Activated CD4-positive, alpha-beta T cell treated with anti-CD3 and anti-CD28 coated beads, Interleukin-2, amount 50 U/mL, for 16 hours (primary cell): ENCODE data around the gene F8A2.
"Not testable (repeated sequence)": the region's sequence is repeated elsewhere in the genome, so short reads cannot be mapped to it uniquely, and the experiment has no call there.

Source experiments
- DNase-seq: peaks from one replicate; pipeline ENCODE4 v3.0.0-alpha.2; 2020

The F8A2 gene

DNA sequence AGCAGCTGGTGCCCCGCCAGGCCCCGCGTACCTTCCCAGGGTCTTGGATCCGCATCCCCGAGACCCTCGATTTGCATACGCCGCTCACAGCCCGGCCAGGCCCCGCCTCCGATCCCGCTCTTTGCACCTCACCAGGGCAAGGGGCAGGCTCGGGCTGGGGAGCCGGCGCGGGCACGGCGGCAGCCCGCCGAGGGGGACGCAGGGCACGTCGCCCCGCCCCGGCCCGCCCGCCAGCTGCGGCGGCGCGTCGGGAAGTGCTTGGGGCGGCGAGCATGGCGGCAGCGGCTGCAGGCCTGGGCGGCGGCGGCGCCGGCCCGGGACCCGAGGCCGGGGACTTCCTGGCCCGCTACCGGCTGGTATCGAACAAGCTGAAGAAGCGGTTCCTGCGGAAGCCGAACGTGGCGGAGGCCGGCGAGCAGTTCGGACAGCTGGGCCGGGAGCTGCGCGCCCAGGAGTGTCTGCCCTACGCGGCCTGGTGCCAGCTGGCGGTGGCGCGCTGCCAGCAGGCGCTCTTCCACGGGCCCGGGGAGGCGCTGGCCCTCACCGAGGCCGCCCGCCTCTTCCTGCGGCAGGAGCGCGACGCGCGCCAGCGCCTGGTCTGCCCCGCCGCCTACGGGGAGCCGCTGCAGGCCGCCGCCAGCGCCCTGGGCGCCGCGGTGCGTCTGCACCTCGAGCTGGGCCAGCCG, at the start of gene F8A2:
TSS of gene F8A2 (plus strand) at position 253 of the 686 bp plus-strand sequence. CDS start at position 273, 20 bp downstream.
- not testable (repeated sequence) for DNase-seq

GRCh38 chrX:155333544-155334100, 48.3 kb upstream of the F8A2 start:
- no peak for DNase-seq

DNA sequence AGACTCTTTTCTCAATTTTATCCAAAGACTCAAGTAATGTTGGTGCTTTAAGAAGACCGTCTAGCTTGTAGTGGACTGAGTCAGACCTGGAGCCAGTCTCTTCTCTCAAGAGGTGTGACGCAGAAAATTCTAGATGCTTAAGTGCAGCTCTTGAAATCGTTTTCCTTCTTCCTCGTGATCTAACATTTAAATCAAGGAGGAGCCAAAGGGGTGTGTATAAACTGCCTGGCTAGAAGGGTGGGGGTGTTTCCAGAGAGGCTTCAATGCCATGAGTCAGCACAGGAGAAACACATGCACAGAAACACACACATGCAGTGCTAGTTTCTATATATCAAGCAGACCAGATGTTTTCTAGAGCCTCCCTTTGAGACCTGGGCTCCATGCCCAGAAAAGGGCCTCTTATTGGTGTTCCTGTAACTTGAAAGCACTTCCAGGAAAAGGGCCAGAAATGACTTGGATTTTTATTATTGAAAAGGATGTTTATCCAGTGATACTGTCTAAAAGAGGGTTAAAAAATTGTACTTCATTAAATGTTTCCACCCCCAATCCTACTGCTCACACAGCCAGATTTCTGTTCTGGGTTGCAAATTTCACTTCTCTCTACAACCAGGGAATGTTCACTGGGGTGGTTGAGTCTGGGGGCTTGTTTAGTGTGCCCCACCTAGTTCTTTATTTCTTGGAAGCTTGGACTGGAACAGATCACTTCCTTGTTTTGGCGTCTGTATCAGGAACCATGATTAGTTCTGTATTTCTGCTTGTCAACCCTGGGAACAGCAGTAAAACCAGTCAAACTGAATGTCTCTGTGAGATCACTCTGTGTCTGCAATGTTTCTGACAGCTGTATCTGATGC, 47.2 kb upstream of the F8A2 start, which contains the start of gene CLIC2:
TSS of gene CLIC2 (minus strand) at position 129 of the 851 bp plus-strand sequence. CDS start 187 bp downstream, outside the sequence.
- DNase-seq, result peak; percentile 3

GRCh38 chrX:155335337-155335712, 46.6 kb upstream of the F8A2 start:
- DNase-seq, result not testable (repeated sequence)

DNA sequence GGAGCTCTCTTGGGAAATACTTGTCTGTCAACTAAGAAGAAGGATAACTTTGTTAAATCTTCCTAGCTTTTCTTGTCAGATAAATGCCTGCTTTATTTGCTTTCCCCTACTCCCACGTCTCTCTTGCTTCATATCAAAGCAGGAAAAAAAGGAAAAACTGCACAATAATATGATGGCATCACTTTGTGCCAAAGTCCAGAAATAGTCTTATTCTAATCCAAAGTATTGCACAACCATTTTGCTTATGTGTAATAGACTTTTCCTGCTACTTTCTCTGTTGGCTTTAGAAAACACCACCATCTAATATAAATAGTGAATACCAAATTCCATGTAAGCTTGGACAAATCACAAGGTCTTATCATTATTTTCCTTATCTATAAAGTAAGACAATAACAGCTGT, 36.2 kb upstream of the F8A2 start:
- DNase-seq, result not testable (repeated sequence)

GRCh38 chrX:155349448-155349847, 32.4 kb upstream of the F8A2 start:
- not testable (repeated sequence) for DNase-seq

DNA sequence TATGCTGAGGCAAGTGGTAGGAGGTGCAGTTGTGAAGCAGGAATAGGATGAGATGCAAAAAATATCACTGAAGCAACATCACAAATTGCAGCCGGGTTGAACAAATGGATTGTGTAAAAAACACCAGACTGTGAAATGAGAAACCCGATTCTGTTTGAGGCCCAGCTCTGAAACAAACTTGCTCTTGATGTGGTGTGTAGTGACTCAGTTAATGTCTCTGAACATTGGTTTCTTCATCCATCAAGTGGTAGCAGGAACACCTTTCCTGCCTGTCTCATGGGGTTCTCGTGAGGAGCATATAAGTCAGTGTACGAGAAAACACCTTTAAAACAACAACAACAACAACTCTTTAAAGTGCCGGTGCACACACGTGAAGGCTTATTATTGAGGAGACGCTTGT, 18.2 kb upstream of the F8A2 start:
- not testable (repeated sequence) for DNase-seq

DNA sequence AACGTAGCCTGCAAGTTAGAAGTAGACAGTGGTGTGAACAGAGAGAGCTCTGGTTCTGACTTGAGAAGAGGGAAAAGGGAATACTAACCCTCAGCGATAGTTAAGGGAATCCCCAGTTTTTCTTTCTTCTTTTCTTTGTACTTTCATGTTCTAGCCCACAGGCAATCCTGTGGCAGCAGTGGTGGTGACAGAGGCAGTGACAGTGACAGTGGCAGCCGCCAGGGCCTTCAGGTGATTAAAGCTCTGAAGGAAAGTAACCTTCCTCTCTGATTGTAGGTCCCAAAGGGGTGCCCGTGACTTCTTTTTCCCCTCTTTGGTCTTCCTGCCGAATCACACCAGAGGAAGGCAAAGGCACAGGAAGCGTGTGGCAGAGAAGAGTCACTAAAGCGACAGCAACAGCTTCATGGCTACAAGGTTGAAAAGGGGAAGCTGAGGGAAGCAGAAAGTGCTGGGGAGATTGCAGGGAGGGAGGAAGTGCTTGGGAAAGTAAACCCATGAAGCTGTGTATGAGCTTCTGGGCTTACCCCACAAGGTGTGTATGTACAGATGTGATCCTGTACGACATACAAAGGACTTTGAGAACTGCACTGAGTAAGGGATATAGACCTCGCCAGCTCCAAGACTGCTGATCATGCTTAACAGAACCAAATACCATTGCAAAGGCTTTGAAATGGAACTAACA, 8.0 kb upstream of the F8A2 start:
- DNase-seq, result not testable (repeated sequence)

- DNase-seq, result not testable (repeated sequence)
Measured at GRCh38 chrX:155379802-155380201, 2.1 kb upstream of the F8A2 start.

- DNase-seq, result not testable (repeated sequence)
Measured at GRCh38 chrX:155382529-155382967, 653 bp downstream of the F8A2 start.

DNA sequence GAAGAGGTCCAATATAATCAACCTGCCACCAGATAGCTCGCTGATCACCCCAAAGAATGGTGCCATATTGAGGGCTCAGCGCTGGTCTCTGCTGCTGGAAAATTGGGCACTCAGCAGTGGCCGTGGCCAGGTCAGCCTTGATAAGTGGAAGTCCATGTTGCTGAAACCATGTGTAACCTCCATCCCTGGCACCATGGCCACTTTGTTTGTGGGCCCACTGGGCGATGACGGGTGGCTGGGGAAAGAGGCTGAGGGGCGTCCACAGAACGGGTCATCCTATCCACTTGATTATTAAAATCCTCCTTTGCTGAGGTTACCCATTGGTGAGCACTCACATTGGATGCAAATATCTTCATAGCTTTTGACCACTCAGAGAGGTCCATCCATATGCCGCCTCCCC, 7.7 kb downstream of the F8A2 start:
- DNase-seq, result no peak

- DNase-seq, result peak; percentile 5
Measured at GRCh38 chrX:155394747-155395276, 12.9 kb downstream of the F8A2 start.

DNA sequence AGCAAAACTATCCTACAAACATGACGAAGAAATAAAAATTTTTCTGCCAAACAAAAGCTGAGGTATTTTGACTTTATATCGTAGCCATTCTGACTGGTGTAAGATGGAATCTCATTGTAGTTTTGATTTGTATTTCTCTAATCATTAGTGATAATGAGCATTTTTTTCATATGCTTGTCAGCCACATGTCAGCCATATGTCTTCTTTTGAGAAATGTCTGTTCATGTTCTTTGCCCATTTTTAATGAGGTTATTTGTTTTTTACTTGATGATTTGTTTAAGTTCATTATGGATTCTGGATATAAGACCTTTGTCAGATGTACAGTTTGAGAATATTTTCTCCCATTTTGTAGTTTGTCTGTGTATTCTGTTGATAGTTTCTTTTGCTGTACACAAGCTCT, 24.5 kb downstream of the F8A2 start:
- DNase-seq, result no peak

- no peak for DNase-seq
Measured at GRCh38 chrX:155417769-155418168, 35.9 kb downstream of the F8A2 start.
